ENCODE results near the gene BIRC5. TPM values are rescaled to one million over a fixed set of nuclear protein-coding genes. Genes with fewer than 3 reads are reported as not detected.

BIRC5 gene
- total and polyA plus RNA-seq, 8 donors = 3.4 to 10.5 (median 6.4) TPM; not detected in 1

- H3K36me3 ChIP-seq = peaks cover 6 to 24% (median 21%) of the 10 kb centered on the region in 4 donors
- peak overlapping the region; percentile 73 to 97 (median 93) for H3K27ac ChIP-seq
- TF ChIP-seq POLR2AphosphoS5 (IDR thresholded peaks at IDR 0.05) (peak in 2 of 3 donors; percentile 54), CTCF (IDR thresholded peaks at IDR 0.05) (no peak)
- H3K4me3 ChIP-seq = peak overlapping the region in 2 of 4 donors; percentile 10 to 33
- intact Hi-C loops (cut with DNase I; ENCODE audit: low total_unique reads) = no loop called here
- peaks cover 82 to 91% (median 87%) of the 10 kb centered on the region in 4 donors for H3K4me1 ChIP-seq
- H3K27me3 ChIP-seq = no peaks in the 10 kb centered on the region
- DNase-seq = peak; percentile 73 to 83
- 22 to 40% (median 29%) methylated on average over 14 to 19 of the region's 19 CpGs for WGBS, 5 donors
- H3K9me3 ChIP-seq = no peaks in the 10 kb centered on the region
Observed at GRCh38 chr17:78172249-78173051, 41.6 kb upstream of the BIRC5 start.

- WGBS, 5 donors = 25 to 60% (median 53%) methylated on average over 3 to 11 of the region's 11 CpGs
- intact Hi-C loops (cut with DNase I; ENCODE audit: low total_unique reads) = no loop called here
Observed at GRCh38 chr17:78173097-78173715, 40.8 kb upstream of the BIRC5 start.

GRCh38 chr17:78174346-78174869, 39.6 kb upstream of the BIRC5 start:
- Histone ChIP-seq H3K4me3 (peak overlapping the region in 2 of 4 donors; percentile 3 to 11), H3K4me1 (peaks cover 81 to 91% (median 85%) of the 10 kb centered on the region in 4 donors), H3K27me3 (no peaks in the 10 kb centered on the region), H3K36me3 (peaks cover 6 to 24% (median 21%) of the 10 kb centered on the region in 4 donors), H3K27ac (peak overlapping the region; percentile 87 to 97 (median 93)), H3K9me3 (no peaks in the 10 kb centered on the region)
- intact Hi-C loops (cut with DNase I; ENCODE audit: low total_unique reads) = no loop called here
- TF ChIP-seq POLR2A (IDR thresholded peaks at IDR 0.05) (peak in 1 of 4 donors; percentile 17), POLR2AphosphoS5 (IDR thresholded peaks at IDR 0.05) (peak; percentile 54 to 96 (median 84)), CTCF (IDR thresholded peaks at IDR 0.05) (peak in 5 of 7 experiments; percentile 65 to 95 (median 69)), EP300 (IDR thresholded peaks at IDR 0.05) (peak; percentile 14)
- peak; percentile 92 to 96 for DNase-seq
- 12 to 43% (median 23%) methylated on average over 10 to 15 of the region's 15 CpGs for WGBS, 5 donors

More at GRCh38 chr17:78173097-78173715, 40.8 kb upstream of the BIRC5 start:
- H3K27ac ChIP-seq = peak overlapping the region; percentile 73 to 97 (median 93)
- peak overlapping the region in 1 of 4 donors; percentile 33 for H3K4me3 ChIP-seq
- TF ChIP-seq POLR2AphosphoS5 (IDR thresholded peaks at IDR 0.05) (no peak), CTCF (IDR thresholded peaks at IDR 0.05) (no peak), EP300 (IDR thresholded peaks at IDR 0.05) (no peak), POLR2A (IDR thresholded peaks at IDR 0.05) (no peak)
- H3K36me3 ChIP-seq = peaks cover 6 to 24% (median 21%) of the 10 kb centered on the region in 4 donors
- no peak for DNase-seq
- peaks cover 78 to 86% (median 83%) of the 10 kb centered on the region in 4 donors for H3K4me1 ChIP-seq
- no peaks in the 10 kb centered on the region for H3K27me3 ChIP-seq
- H3K9me3 ChIP-seq = no peaks in the 10 kb centered on the region

All from stomach (tissue), 9 donors.